Anterior cingulate cortex (tissue), 58 donors: Measurements from ENCODE around the gene ADIG.
A peak's percentile ranks its signal among the peaks of the same experiment; 100 is the strongest.

Source experiments
- DNase-seq, 58 donors: peaks; one replicate each; lab custom pipeline; 2025; lab: John Stamatoyannopoulos, UW

The ADIG gene

DNA sequence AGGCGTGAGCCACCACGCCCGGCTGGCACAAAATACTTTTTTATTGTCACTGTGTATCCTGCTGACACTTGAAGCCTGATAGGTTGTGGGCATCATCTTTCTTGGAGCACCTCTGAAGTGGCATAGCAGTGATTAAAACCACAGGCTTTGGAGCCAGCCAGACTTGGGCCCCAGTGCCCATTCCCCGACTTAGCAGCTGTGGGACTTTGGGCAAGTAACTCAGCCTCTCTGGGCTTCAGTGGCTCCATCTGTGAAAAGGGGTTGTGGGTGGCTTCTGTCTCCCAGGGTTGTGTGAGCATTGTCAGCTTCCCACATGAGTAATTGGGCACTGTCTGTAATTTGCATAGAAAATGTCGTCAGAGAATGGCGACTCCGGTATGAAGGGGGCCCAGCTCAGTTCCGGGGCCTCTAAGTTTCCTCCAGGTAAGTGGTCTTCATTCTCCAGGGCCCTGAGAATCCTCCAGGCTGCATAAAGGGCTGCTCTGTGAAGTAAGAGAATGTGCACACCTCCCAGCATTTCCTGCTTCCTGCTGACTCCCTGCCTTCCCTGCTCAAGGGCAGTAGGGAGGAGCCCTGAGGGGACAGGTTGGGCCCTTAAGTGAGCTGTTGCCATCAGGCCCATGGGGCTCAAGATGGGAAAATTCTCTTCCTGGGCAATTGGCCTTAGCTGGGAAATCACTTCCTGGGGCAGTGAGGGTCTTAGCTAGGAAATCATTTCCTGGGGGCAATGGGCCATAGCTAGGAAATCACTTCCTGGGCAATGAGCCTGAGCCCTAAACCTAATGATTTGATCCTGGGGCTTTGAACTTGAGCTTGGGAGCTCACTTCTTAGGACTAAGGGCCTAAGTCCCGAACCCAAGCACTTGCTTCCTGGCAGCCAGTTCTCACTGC is 47.8 kb downstream of the ADIG start:
- no peak for DNase-seq

DNA sequence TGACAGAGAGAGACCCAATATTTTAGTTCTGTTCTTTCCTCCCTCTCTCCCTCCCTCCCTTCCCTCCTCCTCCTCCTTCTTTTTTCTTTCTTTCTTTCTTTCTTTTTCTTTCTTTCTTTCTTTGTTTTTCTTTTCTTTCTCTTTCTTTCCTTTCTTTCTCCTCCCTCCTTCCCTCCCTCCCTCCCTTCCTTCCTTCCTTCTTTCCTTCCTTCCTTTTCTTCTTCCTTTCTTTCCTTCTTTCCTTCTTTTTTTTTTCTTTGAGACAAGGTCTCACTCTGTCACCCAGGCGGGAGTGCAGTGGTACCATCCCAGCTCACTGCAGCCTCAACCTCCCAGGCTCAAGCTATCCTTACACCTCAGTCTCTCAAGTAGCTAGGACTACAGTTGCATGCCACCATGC is 49.0 kb downstream of the ADIG start:
- DNase-seq: no peak

DNA sequence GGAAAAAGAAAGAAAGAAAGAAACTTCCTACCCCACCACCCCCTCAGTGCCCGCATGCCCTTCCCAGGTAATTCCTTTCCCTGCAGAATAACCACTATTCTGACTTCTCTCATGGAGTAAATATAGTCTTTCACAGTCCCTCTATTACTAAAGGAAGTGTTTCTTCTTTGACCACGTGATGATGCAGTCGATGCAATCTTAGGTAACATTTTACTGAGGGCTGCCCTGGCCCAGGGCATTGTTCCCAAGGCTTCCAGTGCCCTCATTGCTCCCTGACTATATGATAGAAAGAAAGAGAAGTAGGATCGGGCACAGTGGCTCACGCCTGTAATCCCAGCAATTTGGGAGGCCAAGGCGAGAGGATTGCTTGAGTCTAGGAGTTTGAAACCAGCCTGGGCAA is 49.7 kb downstream of the ADIG start:
- DNase-seq: no peak

DNA sequence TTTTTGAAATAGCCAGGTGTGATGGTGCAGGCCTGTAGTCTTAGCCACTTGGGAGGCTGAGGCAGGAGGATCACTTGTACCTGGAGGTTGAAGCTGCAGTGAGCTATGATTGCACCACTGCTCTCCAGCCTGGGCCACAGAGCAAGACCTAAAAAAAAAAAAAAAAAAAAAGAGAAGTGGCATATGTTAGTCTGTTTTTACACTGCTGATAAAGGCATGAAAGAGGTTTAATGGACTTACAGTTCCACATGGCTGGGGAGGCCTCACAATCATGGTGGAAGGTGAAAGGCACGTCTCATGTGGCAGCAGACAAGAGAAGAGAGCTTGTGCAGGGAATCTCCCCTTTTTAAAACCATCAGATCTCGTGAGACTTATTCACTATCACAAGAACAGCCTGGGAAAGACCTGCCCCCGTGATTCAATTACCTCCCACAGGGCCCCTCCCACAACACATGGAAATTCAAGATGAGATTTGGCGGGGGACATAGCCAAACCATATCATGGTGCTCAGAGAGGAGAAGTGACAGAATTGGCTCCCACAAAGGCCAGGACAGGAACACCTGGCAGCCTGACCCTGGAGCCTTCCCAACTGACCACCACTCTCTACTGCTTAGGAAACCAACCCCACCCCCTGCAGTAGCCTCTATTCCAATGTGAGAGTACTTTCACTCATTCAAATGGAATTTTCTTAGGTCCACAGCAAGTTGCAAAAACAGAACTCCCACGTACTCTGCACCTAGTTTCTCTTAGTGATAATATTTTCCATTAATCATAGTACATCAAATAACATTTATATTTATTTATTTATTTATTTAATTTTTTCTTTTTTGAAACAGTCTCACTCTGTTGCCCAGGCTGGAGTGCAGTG is 50.4 kb downstream of the ADIG start:
- DNase-seq: no peak

DNA sequence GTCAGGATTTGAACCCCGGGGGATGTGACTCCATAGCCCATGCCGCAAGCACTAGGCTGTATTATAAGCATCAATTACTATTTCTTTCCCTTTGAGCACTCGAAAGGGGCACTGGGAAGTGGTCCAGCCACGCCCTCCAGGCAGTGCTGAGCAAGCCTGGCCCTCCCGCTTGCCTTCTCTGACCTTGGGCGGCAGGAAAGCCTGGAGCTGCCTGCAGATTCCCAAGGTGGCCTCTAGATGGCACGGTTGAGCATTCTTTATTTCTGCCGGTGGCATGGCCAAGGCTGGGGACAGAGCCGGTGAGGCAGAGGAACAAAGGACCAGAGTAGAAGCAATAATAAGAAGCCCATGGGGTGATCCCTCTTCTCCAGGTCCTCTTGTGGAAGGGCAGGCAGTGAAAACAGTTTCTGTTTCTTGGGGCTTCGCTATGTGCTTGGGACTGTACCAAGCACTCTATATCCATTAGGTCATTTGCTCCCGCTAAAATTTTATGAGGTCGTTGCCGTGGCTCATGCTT is 52.6 kb downstream of the ADIG start:
- peak in 19 of 58 donors; percentile 2 to 52 (median 8) for DNase-seq

DNA sequence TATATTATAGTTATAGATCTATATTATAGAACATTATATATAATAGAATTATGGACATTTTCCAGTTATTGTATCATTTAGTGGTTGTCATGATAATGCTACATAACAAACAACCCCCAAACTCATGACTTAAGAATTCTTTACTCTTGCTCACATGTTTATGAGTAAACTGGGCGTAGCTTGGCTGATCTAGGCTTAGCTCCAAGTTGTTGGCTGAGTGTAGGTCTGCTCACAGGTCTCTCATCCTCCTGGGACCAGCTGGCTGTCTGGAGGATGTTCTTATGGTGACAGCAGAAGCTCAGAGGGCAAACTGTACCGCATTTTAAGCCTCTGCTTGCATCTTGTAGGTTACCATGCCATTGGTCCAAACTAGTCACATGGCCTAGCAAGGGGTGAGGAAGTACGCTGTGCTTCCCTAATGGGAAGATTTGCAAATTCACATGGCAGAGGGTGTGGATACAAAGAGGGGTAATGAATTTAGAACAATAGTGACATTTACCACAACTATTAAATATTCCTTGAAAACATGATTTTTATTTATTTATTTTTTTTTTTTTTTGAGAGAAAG is 54.8 kb downstream of the ADIG start:
- no peak for DNase-seq
